Activated B cell treated with CpG ODN at 0.5 μM for 24 hours (primary cell): ENCODE measurements around the gene MORC4. TPM values are rescaled to one million over a fixed set of nuclear protein-coding genes. Genes with fewer than 3 reads are reported as not detected.

Source experiments
- ATAC-seq: fragments of 200-7000 bp; cut with Tn5 transposase; one replicate; pipeline ENCODE4 v1.10.0; 2021; ENCODE audit warnings: low read depth, mild to moderate bottlenecking, moderate library complexity
- CTCF ChIA-PET: fragments of 350-600 bp; sonication (Branson Sonifier 250); formaldehyde crosslinking; loops from one replicate; lab custom pipeline; 2021; ENCODE audit warnings: antibody characterized with exemption; lab: Charles Lee
- POLR2A ChIA-PET: fragments of 350-600 bp; sonication (Branson Sonifier 250); formaldehyde crosslinking; loops from one replicate; lab custom pipeline; 2021; ENCODE audit warnings: antibody characterized with exemption; lab: Charles Lee
- DNase-seq: peaks from one replicate; pipeline ENCODE4 v3.0.0; 2022
- H3K27ac Mint-ChIP-seq: one replicate; pipeline ENCODE4 v1.8.0; 2020; ENCODE audit warnings: mixed read lengths
- H3K27me3 Mint-ChIP-seq: one replicate; pipeline ENCODE4 v1.8.0; 2021; ENCODE audit warnings: mixed read lengths
- H3K36me3 Mint-ChIP-seq: one replicate; pipeline ENCODE4 v1.8.0; 2021; ENCODE audit warnings: low read depth, mixed read lengths
- H3K4me1 Mint-ChIP-seq: one replicate; pipeline ENCODE4 v1.8.0; 2021; ENCODE audit warnings: mixed read lengths
- H3K4me3 Mint-ChIP-seq: one replicate; pipeline ENCODE4 v1.8.0; 2020; ENCODE audit warnings: mild to moderate bottlenecking, mixed read lengths
- H3K9me3 Mint-ChIP-seq: one replicate; pipeline ENCODE4 v1.8.0; 2020; ENCODE audit warnings: mixed read lengths
- intact Hi-C: fragments of 100-400 bp; cut with micrococcal nuclease; formaldehyde crosslinking; loops from one replicate; pipeline ENCODE4 v1.15.1; 2024
- total RNA-seq: library from RNA; stranded (reverse); gene quantifications from 2 replicates; pipeline ENCODE4 v1.2.3, GENCODE V29; 2022
- TF ChIP-seq, protein P1 (sequence below): fragments of 200-600 bp; IDR thresholded peaks from one replicate; pipeline ENCODE4 v1.8.0; 2022; ENCODE audit warnings: antibody characterized with exemption, mild to moderate bottlenecking

Gene MORC4
- total RNA-seq, 1 donor from 2014 or later: 4.1 TPM

DNA sequence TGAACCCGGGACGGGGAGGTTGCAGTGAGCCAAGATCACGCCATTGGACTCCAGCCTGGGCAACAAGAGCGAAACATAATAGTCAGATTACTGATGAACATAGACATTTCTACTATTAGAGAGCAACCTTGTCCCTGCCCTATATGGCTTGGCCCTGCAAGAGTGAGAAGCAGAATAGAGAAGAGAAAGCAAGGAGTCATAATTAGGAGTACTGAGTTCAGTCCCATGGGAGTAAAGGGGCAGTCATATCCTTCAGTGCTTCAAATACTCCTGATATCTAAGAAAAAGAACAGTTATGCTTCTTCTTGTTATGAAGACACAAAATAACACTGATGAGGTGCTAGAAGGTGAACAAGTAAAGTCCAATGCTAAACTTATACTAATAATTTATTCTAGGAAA is 46.0 kb downstream of the MORC4 start:
- intact Hi-C loops: no loop called here
- DNase-seq (no peak), ATAC-seq (peak; percentile 79)
- Mint-ChIP-seq H3K27ac (no peak overlapping the region), H3K9me3 (no peaks in the 10 kb centered on the region), H3K36me3 (peaks cover 17% of the 10 kb centered on the region), H3K27me3 (no peaks in the 10 kb centered on the region), H3K4me3 (no peak overlapping the region), H3K4me1 (no peaks in the 10 kb centered on the region)
- TF ChIP-seq, protein P1, sequence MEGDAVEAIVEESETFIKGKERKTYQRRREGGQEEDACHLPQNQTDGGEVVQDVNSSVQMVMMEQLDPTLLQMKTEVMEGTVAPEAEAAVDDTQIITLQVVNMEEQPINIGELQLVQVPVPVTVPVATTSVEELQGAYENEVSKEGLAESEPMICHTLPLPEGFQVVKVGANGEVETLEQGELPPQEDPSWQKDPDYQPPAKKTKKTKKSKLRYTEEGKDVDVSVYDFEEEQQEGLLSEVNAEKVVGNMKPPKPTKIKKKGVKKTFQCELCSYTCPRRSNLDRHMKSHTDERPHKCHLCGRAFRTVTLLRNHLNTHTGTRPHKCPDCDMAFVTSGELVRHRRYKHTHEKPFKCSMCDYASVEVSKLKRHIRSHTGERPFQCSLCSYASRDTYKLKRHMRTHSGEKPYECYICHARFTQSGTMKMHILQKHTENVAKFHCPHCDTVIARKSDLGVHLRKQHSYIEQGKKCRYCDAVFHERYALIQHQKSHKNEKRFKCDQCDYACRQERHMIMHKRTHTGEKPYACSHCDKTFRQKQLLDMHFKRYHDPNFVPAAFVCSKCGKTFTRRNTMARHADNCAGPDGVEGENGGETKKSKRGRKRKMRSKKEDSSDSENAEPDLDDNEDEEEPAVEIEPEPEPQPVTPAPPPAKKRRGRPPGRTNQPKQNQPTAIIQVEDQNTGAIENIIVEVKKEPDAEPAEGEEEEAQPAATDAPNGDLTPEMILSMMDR: no peak
- ChIA-PET POLR2A (no interaction called here), CTCF (no interaction called here)

DNA sequence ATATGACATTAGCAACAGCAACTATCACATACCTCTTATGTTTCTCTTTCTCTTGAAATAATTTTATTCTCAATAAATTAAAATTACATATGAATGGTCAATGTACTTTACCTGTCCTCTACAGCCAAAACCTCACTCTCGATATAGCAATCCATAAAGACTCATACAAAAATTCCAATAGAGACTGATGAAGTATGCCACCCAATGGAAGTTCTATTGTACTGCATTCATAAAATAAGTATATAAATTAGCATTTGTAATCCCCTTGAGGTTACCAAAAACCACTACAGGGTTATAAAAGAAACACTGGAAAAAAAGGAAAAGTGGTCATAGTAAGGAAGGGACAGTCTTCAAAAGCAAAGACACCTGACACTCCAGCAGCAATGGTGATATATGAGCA is 47.0 kb downstream of the MORC4 start:
- Mint-ChIP-seq H3K4me3 (no peak overlapping the region), H3K27ac (no peak overlapping the region), H3K4me1 (no peaks in the 10 kb centered on the region), H3K9me3 (no peaks in the 10 kb centered on the region), H3K27me3 (no peaks in the 10 kb centered on the region), H3K36me3 (peaks cover 17% of the 10 kb centered on the region)
- TF ChIP-seq, protein P1: no peak
- intact Hi-C loops: no loop called here
- no peak for ATAC-seq
- ChIA-PET POLR2A (no interaction called here), CTCF (no interaction called here)
- DNase-seq: no peak

DNA sequence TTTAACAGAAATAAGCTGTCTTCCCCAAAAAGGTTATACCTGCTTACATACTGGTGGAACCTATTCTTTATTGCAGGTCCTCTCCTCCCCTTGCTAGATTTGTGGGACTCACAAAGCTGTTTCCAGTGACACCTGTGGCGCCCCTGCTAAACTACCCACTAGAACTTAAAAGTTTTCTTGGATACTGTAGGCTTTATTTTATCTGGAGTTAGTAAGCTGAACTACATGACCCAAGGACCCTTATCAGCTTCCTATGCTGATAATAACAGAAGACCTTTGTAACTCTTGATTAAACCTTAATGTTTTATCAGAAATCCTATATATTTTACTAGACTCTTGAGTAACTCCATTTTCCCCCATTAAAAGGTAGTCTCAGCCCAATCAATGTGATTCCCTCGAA is 47.5 kb downstream of the MORC4 start:
- DNase-seq: no peak
- no peak for ATAC-seq
- H3K4me3 Mint-ChIP-seq: no peak overlapping the region
- no peaks in the 10 kb centered on the region for H3K4me1 Mint-ChIP-seq
- H3K9me3 Mint-ChIP-seq: no peaks in the 10 kb centered on the region
- POLR2A ChIA-PET: no interaction called here
- intact Hi-C loops: no loop called here
- CTCF ChIA-PET: no interaction called here
- peaks cover 13% of the 10 kb centered on the region for H3K36me3 Mint-ChIP-seq
- TF ChIP-seq, protein P1: no peak
- H3K27ac Mint-ChIP-seq: no peak overlapping the region
- no peaks in the 10 kb centered on the region for H3K27me3 Mint-ChIP-seq

DNA sequence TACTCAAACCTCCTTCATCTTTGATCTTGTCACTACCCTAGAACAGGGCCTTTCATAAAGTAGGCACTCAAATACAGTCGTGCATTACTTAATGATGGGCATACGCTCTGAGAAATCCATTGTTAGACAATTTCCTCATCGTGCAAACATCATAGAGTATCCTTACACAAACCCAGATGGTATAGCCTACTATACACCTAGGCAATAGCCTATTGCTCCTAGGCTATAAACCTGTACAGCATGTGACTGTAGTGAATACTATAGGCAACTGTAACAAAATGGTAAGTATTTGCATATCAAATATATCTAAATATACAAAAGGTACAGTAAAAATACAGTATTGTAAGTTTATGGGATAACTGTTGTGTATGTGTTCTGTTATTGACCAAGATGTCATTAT is 47.9 kb downstream of the MORC4 start:
- Mint-ChIP-seq H3K4me1 (no peaks in the 10 kb centered on the region), H3K9me3 (no peaks in the 10 kb centered on the region), H3K36me3 (peaks cover 8% of the 10 kb centered on the region), H3K27ac (no peak overlapping the region), H3K4me3 (no peak overlapping the region), H3K27me3 (no peaks in the 10 kb centered on the region)
- intact Hi-C loops: no loop called here
- POLR2A ChIA-PET: no interaction called here
- CTCF ChIA-PET: no interaction called here
- DNase-seq: no peak
- TF ChIP-seq, protein P1: no peak
- no peak for ATAC-seq

DNA sequence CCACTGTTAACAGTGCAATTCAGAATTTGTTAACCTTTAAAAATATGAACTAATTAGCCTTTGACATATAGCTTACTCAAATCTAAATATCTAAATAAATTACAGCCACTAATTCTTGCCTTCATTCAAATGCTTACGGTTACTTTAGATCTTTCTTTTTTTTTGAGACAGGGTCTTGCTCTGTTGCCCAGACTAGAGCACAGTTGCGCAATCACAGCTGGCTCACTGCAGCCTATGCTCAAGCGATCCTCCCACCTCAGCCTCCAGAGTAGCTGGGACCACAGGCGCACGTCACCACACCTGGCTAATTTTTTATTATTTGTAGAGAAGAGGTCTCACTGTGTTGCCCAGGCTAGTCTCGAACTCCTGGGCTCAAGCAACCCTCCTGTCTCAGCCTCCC is 48.8 kb downstream of the MORC4 start:
- intact Hi-C loops: no loop called here
- ChIA-PET POLR2A (no interaction called here), CTCF (no interaction called here)
- H3K9me3 Mint-ChIP-seq: no peaks in the 10 kb centered on the region
- no peaks in the 10 kb centered on the region for H3K4me1 Mint-ChIP-seq
- no peaks in the 10 kb centered on the region for H3K27me3 Mint-ChIP-seq
- ATAC-seq: no peak
- no peak overlapping the region for H3K27ac Mint-ChIP-seq
- peaks cover 6% of the 10 kb centered on the region for H3K36me3 Mint-ChIP-seq
- TF ChIP-seq, protein P1: no peak
- DNase-seq: no peak
- H3K4me3 Mint-ChIP-seq: no peak overlapping the region
